GM12891 (cell line): ENCODE measurements around the gene ARHGEF16.

ENCODE experiments used
- DNase-seq: peaks from one replicate; pipeline ENCODE4 v3.0.0; 2011; ENCODE audit warnings: low spot score; ENCODE audit not compliant: insufficient read length
- FAIRE-seq: peaks from 2 replicates; lab custom pipeline; 2011; peaks lifted over from hg19 to GRCh38; lab: Jason Lieb, UNC
- PAX5 ChIP-seq: IDR thresholded peaks from 2 replicates; pipeline ENCODE4 v1.6.1; 2011; ENCODE audit warnings: low read length, moderate library complexity, mild to moderate bottlenecking; ENCODE audit not compliant: insufficient read depth, severe bottlenecking
- POLR2A ChIP-seq: IDR thresholded peaks from 2 replicates; pipeline ENCODE4 v1.6.1; 2011; ENCODE audit warnings: low read depth, low read length, control low read depth
- POLR2AphosphoS5 ChIP-seq: IDR thresholded peaks from 2 replicates; pipeline ENCODE4 v1.6.1; 2011; ENCODE audit warnings: low read depth, low read length, control low read depth
- POU2F2 ChIP-seq: IDR thresholded peaks from 2 replicates; pipeline ENCODE4 v1.6.1; 2011; ENCODE audit warnings: low read depth, mild to moderate bottlenecking, control low read depth, low read length, moderate library complexity
- SPI1 ChIP-seq: IDR thresholded peaks from 2 replicates; pipeline ENCODE4 v1.6.1; 2011; ENCODE audit warnings: low read depth, low read length, control low read depth
- TAF1 ChIP-seq: IDR thresholded peaks from 2 replicates; pipeline ENCODE4 v1.6.1; 2011; ENCODE audit warnings: low read depth, low read length, control low read depth

Gene ARHGEF16

GRCh38 chr1:3466366-3467075 is 12.1 kb downstream of the ARHGEF16 start:
- FAIRE-seq: no peak
- TF ChIP-seq POU2F2 (no peak), POLR2A (no peak), SPI1 (no peak), POLR2AphosphoS5 (no peak), TAF1 (no peak), PAX5 (no peak)

GRCh38 chr1:3467096-3468036 is 12.9 kb downstream of the ARHGEF16 start:
- no peak for TF ChIP-seq POLR2AphosphoS5
- no peak for TF ChIP-seq TAF1
- no peak for TF ChIP-seq SPI1
- no peak for TF ChIP-seq PAX5
- TF ChIP-seq POU2F2: no peak
- TF ChIP-seq POLR2A: no peak
- no peak for FAIRE-seq
- DNase-seq: no peak

More at GRCh38 chr1:3466366-3467075, 12.1 kb downstream of the ARHGEF16 start:
- no peak for DNase-seq

- TF ChIP-seq POLR2AphosphoS5: no peak
- TF ChIP-seq POLR2A: no peak
- no peak for TF ChIP-seq PAX5
- TF ChIP-seq TAF1: no peak
- no peak for TF ChIP-seq POU2F2
- no peak for TF ChIP-seq SPI1
- FAIRE-seq (no peak), DNase-seq (no peak)
These were observed 14.0 kb downstream of the ARHGEF16 start for GRCh38 chr1:3468236-3469103.

GRCh38 chr1:3469104-3469848 is 14.8 kb downstream of the ARHGEF16 start:
- no peak for TF ChIP-seq TAF1
- no peak for TF ChIP-seq POLR2AphosphoS5
- no peak for DNase-seq
- FAIRE-seq: no peak

- no peak for FAIRE-seq
These were observed 15.6 kb downstream of the ARHGEF16 start for GRCh38 chr1:3469849-3470649.

GRCh38 chr1:3470650-3471355 is 16.3 kb downstream of the ARHGEF16 start:
- no peak for FAIRE-seq
- no peak for TF ChIP-seq POLR2A
- TF ChIP-seq PAX5: no peak
- no peak for TF ChIP-seq POLR2AphosphoS5
- TF ChIP-seq POU2F2: no peak
- no peak for TF ChIP-seq SPI1
- no peak for TF ChIP-seq TAF1

More at GRCh38 chr1:3469849-3470649, 15.6 kb downstream of the ARHGEF16 start:
- TF ChIP-seq POLR2A: no peak
- no peak for TF ChIP-seq TAF1
- no peak for TF ChIP-seq PAX5
- TF ChIP-seq POLR2AphosphoS5: no peak
- no peak for DNase-seq

GRCh38 chr1:3471356-3472087 is 17.1 kb downstream of the ARHGEF16 start:
- FAIRE-seq (no peak), DNase-seq (no peak)
- TF ChIP-seq POLR2AphosphoS5 (no peak), PAX5 (no peak), POLR2A (no peak), SPI1 (no peak), TAF1 (no peak), POU2F2 (no peak)

More at GRCh38 chr1:3470650-3471355, 16.3 kb downstream of the ARHGEF16 start:
- no peak for DNase-seq
